ENCODE data around the gene ATG16L1. TPM values are rescaled to one million over a fixed set of nuclear protein-coding genes. Genes with fewer than 3 reads are reported as not detected.

Gene ATG16L1
- total RNA-seq, 4 donors from 2014 or later = 12.3 to 38.0 (median 22.8) TPM

GRCh38 chr2:233301248-233301647, 49.8 kb downstream of the ATG16L1 start:
- Histone ChIP-seq H3K4me1 (no peaks in the 10 kb centered on the region), H3K36me3 (peaks cover 0 to 2% (median 0%) of the 10 kb centered on the region in 3 donors), H3K27me3 (no peaks in the 10 kb centered on the region), H3K4me3 (no peak overlapping the region), H3K9me3 (no peaks in the 10 kb centered on the region), H3K27ac (no peak overlapping the region)
- intact Hi-C loops (cut with DNase I) = no loop called here
- WGBS, 2 donors = 87 to 89% methylated on average over 2 of the region's 2 CpGs
- no peak for TF ChIP-seq CTCF (IDR thresholded peaks at IDR 0.05)
- no peak for TF ChIP-seq POLR2A (IDR thresholded peaks at IDR 0.05)
- no peak for DNase-seq

- Histone ChIP-seq H3K27ac (no peak overlapping the region), H3K9me3 (no peaks in the 10 kb centered on the region), H3K27me3 (no peaks in the 10 kb centered on the region), H3K4me1 (no peaks in the 10 kb centered on the region), H3K4me3 (no peak overlapping the region), H3K36me3 (no peaks in the 10 kb centered on the region)
- 43 to 53% methylated on average over 3 to 4 of the region's 6 CpGs for WGBS, 2 donors
- no peak for DNase-seq
- intact Hi-C loops (cut with DNase I) = no loop called here
- TF ChIP-seq CTCF (IDR thresholded peaks at IDR 0.05) = no peak
Observed at GRCh38 chr2:233301811-233302210, 50.3 kb downstream of the ATG16L1 start.

GRCh38 chr2:233303252-233303651, 51.8 kb downstream of the ATG16L1 start:
- no peaks in the 10 kb centered on the region for H3K36me3 ChIP-seq
- no peaks in the 10 kb centered on the region for H3K4me1 ChIP-seq
- no peaks in the 10 kb centered on the region for H3K27me3 ChIP-seq
- no peak for TF ChIP-seq POLR2A (IDR thresholded peaks at IDR 0.05)
- no peak for TF ChIP-seq CTCF (IDR thresholded peaks at IDR 0.05)
- no peak overlapping the region for H3K27ac ChIP-seq
- no peaks in the 10 kb centered on the region for H3K9me3 ChIP-seq
- DNase-seq = no peak
- WGBS, 2 donors = 77 to 87% methylated on average over 3 of the region's 3 CpGs
- intact Hi-C loops (cut with DNase I) = no loop called here
- no peak overlapping the region for H3K4me3 ChIP-seq

- H3K4me3 ChIP-seq = no peak within 1 kb of the TSS
- no peaks in the 10 kb centered on the region for H3K4me1 ChIP-seq
- intact Hi-C loops (cut with DNase I) = no loop called here
- H3K27ac ChIP-seq = no peak within 1 kb of the TSS
- no peak for DNase-seq
- H3K36me3 ChIP-seq = no peaks in the 10 kb centered on the region
- 84 to 92% methylated on average over 4 to 5 of the region's 7 CpGs for WGBS, 2 donors
- no peaks in the 10 kb centered on the region for H3K9me3 ChIP-seq
- TF ChIP-seq POLR2A (IDR thresholded peaks at IDR 0.05) = no peak
- no peak for TF ChIP-seq CTCF (IDR thresholded peaks at IDR 0.05)
- peaks cover 0 to 13% (median 0%) of the 10 kb centered on the region in 4 donors for H3K27me3 ChIP-seq
Observed at GRCh38 chr2:233307565-233307964, 56.1 kb downstream of the ATG16L1 start, which contains the start of gene SAG. Gene SAG (plus strand): TSS chr2:233307816. CDS start chr2:233309190, 1,374 bp downstream.

- WGBS, 2 donors = 73 to 87% methylated on average over 8 of the region's 11 CpGs
- no peak overlapping the region for H3K27ac ChIP-seq
- H3K4me1 ChIP-seq = no peaks in the 10 kb centered on the region
- intact Hi-C loops (cut with DNase I) = no loop called here
- peaks cover 0 to 18% (median 0%) of the 10 kb centered on the region in 4 donors for H3K27me3 ChIP-seq
- TF ChIP-seq CTCF (IDR thresholded peaks at IDR 0.05) = no peak
- TF ChIP-seq POLR2A (IDR thresholded peaks at IDR 0.05) = no peak
- no peak for DNase-seq
- H3K36me3 ChIP-seq = no peaks in the 10 kb centered on the region
- H3K4me3 ChIP-seq = no peak overlapping the region
- H3K9me3 ChIP-seq = no peaks in the 10 kb centered on the region
Observed at GRCh38 chr2:233311241-233311926, 59.9 kb downstream of the ATG16L1 start.

Measured in esophagus squamous epithelium (tissue), 5 donors.